ENCODE results near the gene C1orf52.

Gene C1orf52

DNA sequence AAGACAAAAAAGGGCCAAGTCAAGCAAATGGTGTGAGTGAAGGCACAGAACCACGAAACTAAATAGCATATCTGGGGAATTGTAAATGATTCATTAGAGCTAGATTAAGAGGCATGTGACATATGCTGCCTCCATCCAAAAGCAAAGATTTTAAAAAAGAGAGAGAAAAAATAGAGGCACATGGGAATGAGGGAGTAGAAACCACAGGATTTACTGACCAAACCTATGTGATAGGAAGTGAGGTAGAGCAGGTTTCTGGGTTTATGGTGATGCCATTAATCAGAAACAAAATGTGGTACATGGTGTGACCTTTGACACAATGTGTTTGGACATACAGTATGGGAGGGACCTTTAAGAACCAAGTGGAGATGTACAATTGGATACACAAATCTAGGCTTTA lies 13.6 kb downstream of the C1orf52 start:
- DNase-seq (ENCODE audit: insufficient read length, low spot score) (no peak), FAIRE-seq (peak; percentile 72)
- TF ChIP-seq, protein P1, sequence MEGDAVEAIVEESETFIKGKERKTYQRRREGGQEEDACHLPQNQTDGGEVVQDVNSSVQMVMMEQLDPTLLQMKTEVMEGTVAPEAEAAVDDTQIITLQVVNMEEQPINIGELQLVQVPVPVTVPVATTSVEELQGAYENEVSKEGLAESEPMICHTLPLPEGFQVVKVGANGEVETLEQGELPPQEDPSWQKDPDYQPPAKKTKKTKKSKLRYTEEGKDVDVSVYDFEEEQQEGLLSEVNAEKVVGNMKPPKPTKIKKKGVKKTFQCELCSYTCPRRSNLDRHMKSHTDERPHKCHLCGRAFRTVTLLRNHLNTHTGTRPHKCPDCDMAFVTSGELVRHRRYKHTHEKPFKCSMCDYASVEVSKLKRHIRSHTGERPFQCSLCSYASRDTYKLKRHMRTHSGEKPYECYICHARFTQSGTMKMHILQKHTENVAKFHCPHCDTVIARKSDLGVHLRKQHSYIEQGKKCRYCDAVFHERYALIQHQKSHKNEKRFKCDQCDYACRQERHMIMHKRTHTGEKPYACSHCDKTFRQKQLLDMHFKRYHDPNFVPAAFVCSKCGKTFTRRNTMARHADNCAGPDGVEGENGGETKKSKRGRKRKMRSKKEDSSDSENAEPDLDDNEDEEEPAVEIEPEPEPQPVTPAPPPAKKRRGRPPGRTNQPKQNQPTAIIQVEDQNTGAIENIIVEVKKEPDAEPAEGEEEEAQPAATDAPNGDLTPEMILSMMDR (IDR thresholded peaks at IDR 0.05; ENCODE audit: insufficient read depth, missing control alignments): no peak

DNA sequence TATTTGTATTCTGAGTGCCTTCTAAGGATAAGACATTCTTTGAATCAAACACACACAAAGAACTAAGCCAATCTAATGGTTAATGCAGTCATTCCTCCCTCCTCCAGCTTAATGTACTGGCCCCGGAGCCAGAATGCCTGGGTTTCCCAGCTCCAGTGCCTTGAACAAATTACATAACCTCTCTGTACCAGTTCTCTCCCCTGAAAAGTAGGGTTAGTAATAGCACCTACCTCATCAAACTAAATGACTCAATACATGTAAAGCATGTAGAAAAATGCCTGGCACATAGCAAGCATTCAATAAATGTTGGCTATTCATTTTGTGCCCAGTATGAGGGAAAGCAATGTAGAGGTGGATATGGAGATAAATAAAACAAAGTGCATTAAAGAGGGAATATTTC lies 14.0 kb downstream of the C1orf52 start:
- no peak for DNase-seq (ENCODE audit: insufficient read length, low spot score)
- no peak for FAIRE-seq
- TF ChIP-seq, protein P1 (IDR thresholded peaks at IDR 0.05; ENCODE audit: insufficient read depth, missing control alignments): no peak

DNA sequence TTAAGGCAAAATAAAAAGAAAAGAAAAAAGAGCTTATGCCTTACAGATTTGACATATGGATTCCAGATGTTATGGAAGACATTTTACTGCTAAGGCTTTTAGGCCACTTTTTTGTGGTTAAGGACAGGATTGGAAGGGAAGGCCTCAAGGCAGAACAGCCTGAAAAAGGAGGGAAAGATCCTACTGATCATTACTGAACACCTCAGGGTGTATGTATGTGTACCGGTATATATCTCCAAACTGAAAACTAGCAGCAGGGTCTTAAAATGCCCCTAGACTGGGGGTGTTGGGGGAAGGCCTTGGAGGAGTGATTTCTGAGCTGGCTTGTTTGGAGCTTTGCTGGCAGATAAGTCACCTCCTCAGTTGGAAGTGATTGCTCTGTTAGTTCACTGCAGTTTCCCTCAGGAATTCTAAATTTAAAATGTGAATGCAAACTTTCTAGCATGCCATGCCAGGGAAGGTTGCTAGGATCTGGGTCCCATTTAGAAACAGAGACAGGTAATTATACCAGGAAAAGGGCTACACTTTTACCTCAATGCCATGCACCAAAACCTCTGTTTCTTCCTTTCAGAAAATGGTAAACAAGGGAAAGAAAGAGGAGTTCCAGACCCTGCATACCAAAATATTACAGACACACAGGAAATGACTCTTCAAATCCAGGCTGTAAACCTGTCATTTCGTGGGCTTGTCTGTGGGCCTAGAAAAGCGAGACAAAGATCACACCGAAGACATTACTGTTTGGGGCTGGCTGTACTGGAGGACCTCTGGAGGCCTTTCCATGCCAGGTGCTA lies 15.0 kb downstream of the C1orf52 start:
- FAIRE-seq: no peak
- no peak for DNase-seq (ENCODE audit: insufficient read length, low spot score)
- TF ChIP-seq, protein P1 (IDR thresholded peaks at IDR 0.05; ENCODE audit: insufficient read depth, missing control alignments): no peak

DNA sequence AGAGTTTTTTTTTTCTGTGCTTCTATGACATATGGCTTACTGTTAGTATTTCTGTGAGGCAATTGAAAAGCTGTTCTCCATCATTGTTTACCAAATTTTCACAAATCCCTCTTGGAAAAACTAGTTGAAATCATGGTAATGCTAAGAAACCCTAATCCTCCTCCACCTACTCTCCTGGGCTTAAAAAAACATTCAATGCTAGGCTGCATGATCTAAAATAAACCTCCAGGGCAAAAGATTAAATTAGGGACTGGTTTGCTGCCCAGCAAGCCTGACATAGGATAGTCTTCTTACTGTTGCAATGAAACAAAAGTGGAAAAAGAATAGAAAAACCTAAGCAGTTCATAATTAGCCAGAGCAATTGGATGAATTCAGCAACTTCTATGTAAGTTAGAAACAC lies 16.1 kb downstream of the C1orf52 start:
- TF ChIP-seq, protein P1 (IDR thresholded peaks at IDR 0.05; ENCODE audit: insufficient read depth, missing control alignments): no peak
- FAIRE-seq (peak; percentile 60), DNase-seq (ENCODE audit: insufficient read length, low spot score) (no peak)

DNA sequence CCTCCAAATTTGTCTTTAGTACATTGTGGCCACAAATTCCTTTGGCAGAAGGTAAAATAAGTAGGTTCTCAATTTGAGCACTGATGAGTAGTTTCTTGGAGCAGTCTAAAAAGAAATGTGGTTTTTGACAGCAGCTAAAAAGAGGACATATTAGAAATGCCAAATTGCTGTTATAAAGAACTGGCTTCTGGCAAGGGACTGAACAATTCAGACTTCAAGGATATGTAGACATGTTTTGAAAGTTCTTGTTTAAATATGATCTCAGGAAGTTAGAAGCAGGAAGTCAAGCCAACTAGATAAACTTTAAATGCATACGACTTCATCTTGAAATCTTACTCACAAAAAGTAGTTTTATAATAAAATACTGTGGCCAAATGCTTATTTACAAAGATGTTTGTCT lies 18.8 kb downstream of the C1orf52 start:
- TF ChIP-seq, protein P1 (IDR thresholded peaks at IDR 0.05; ENCODE audit: insufficient read depth, missing control alignments): no peak
- FAIRE-seq: no peak
- DNase-seq (ENCODE audit: insufficient read length, low spot score): no peak

DNA sequence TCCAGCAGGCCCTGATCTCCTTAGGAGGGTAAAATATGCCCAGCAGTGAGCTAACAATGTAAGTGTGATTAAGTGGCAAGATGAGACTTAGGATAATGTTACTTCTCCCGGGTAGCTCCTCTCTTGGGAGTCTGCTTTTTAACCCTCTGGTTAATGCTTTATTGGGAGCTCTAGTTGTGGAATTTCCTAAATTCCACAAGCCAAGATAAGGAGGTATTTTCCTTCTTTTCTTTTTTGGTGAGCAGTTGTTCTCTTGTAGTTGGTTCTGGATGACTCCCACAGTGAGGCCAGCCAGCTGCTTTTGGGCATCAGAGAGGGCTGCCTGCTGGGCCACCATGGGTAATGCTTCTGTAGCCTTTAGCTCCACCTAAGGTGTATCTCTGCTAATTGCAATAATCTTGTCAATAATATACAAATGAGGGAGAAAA lies 19.3 kb downstream of the C1orf52 start:
- FAIRE-seq (no peak), DNase-seq (ENCODE audit: insufficient read length, low spot score) (no peak)
- TF ChIP-seq, protein P1 (IDR thresholded peaks at IDR 0.05; ENCODE audit: insufficient read depth, missing control alignments): peak; percentile 36

DNA sequence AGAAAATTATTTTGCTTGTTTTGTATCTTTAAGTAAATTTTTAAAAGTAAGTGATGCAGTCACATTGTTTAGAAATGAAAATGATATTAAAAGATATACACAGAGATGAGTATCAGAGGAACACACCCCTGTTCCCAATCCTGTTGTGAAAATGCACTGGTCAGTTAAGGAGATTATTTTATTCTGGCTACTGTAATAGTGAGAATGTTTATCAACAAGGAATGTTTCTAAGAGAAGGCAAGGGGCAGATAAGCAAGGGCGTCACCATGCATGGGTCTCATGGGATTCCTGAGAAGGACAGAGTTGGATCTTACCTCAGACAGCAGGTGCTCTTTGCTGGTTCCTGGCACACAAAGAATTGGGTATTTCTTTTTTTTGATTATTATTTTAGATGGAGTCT lies 21.8 kb downstream of the C1orf52 start:
- DNase-seq (ENCODE audit: insufficient read length, low spot score): no peak
- TF ChIP-seq, protein P1 (IDR thresholded peaks at IDR 0.05; ENCODE audit: insufficient read depth, missing control alignments): no peak
- FAIRE-seq: no peak
